Measurements from ENCODE around the gene DNMT3L.

DNMT3L gene

DNA sequence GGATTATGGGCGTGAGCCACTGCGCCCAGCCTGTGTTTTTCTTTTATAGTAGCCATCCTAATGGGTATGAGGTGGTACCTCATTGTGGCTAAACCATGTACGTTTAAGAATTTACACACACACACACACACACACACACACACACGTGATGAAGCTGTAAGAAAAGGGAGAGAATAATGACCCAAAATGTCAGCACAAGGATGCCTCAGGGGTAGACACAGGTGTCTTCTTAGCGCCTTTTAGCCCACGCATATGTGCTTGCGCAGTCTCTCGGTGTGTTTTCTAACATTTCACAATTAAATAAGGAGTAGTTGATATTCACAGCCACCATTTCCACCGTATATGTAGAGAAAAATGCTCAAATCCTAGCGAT, 37.4 kb upstream of the DNMT3L start:
- Histone ChIP-seq H3K4me3 (ENCODE audit: insufficient read depth, low read length, poor library complexity, severe bottlenecking) (peak overlapping the region; percentile 72), H3K9me3 (ENCODE audit: insufficient read depth, low read length) (no peaks in the 10 kb centered on the region), H3K4me2 (ENCODE audit: low read depth, low read length, poor library complexity, severe bottlenecking) (peak overlapping the region; percentile 91), H4K20me1 (ENCODE audit: low read depth, low read length) (no peaks in the 10 kb centered on the region; the same call in 1 of the 2 replicates), H3K27ac (ENCODE audit: low read depth, low read length) (peak overlapping the region; percentile 74), H2AFZ (ENCODE audit: low read depth, low read length, severe bottlenecking) (peak overlapping the region; percentile 55), H3K27me3 (ENCODE audit: low read length) (no peaks in the 10 kb centered on the region), H3K36me3 (ENCODE audit: low read length) (no peaks in the 10 kb centered on the region), H3K79me2 (ENCODE audit: insufficient read depth, low read length) (peaks cover 27% of the 10 kb centered on the region), H3K9ac (ENCODE audit: low read length) (peak overlapping the region; percentile 72), H3K9me2 (replicated peaks; ENCODE audit: insufficient read depth, low read length) (no peaks in the 10 kb centered on the region), H3F3A (ENCODE audit: insufficient read depth) (peaks cover 6% of the 10 kb centered on the region)
- no peak for TF ChIP-seq EZH2phosphoT487 (conservative IDR thresholded peaks at IDR 0.05; ENCODE audit: low read length)
- TF ChIP-seq, protein P1, sequence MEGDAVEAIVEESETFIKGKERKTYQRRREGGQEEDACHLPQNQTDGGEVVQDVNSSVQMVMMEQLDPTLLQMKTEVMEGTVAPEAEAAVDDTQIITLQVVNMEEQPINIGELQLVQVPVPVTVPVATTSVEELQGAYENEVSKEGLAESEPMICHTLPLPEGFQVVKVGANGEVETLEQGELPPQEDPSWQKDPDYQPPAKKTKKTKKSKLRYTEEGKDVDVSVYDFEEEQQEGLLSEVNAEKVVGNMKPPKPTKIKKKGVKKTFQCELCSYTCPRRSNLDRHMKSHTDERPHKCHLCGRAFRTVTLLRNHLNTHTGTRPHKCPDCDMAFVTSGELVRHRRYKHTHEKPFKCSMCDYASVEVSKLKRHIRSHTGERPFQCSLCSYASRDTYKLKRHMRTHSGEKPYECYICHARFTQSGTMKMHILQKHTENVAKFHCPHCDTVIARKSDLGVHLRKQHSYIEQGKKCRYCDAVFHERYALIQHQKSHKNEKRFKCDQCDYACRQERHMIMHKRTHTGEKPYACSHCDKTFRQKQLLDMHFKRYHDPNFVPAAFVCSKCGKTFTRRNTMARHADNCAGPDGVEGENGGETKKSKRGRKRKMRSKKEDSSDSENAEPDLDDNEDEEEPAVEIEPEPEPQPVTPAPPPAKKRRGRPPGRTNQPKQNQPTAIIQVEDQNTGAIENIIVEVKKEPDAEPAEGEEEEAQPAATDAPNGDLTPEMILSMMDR (IDR thresholded peaks at IDR 0.05; ENCODE audit: insufficient read depth, low read length, poor library complexity, severe bottlenecking), result no peak

DNA sequence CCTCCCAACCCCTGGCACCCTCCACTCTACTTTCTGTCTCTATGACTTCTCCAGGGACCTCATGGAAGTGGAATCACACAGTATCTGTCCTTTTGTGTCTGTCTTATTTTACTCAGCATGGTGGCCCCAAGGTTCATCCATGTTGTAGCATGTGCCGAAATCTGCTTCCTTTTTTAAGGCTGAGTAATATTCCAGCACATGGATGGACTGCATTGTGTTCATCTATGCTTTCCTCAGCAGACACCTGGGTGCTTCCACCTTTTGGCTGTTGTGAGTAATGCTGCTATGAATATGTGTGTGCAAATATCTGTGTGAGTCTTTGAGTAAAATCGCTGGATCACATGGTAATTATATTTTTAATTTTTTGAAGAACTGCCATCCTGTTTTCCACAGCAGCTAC, 36.6 kb upstream of the DNMT3L start:
- H3F3A ChIP-seq (ENCODE audit: insufficient read depth), result peaks cover 6% of the 10 kb centered on the region
- no peak for TF ChIP-seq EZH2phosphoT487 (conservative IDR thresholded peaks at IDR 0.05; ENCODE audit: low read length)
- TF ChIP-seq, protein P1 (IDR thresholded peaks at IDR 0.05; ENCODE audit: insufficient read depth, low read length, poor library complexity, severe bottlenecking), result no peak
- no peaks in the 10 kb centered on the region; the same call in 1 of the 2 replicates for H4K20me1 ChIP-seq (ENCODE audit: low read depth, low read length)
- H3K9ac ChIP-seq (ENCODE audit: low read length), result no peak overlapping the region
- H3K9me2 ChIP-seq (replicated peaks; ENCODE audit: insufficient read depth, low read length), result no peaks in the 10 kb centered on the region
- H3K27me3 ChIP-seq (ENCODE audit: low read length), result no peaks in the 10 kb centered on the region
- H2AFZ ChIP-seq (ENCODE audit: low read depth, low read length, severe bottlenecking), result no peak overlapping the region
- H3K4me2 ChIP-seq (ENCODE audit: low read depth, low read length, poor library complexity, severe bottlenecking), result no peak overlapping the region
- H3K4me3 ChIP-seq (ENCODE audit: insufficient read depth, low read length, poor library complexity, severe bottlenecking), result no peak overlapping the region
- H3K36me3 ChIP-seq (ENCODE audit: low read length), result no peaks in the 10 kb centered on the region
- H3K79me2 ChIP-seq (ENCODE audit: insufficient read depth, low read length), result peaks cover 21% of the 10 kb centered on the region
- H3K9me3 ChIP-seq (ENCODE audit: insufficient read depth, low read length), result no peaks in the 10 kb centered on the region
- no peak overlapping the region for H3K27ac ChIP-seq (ENCODE audit: low read depth, low read length)

DNA sequence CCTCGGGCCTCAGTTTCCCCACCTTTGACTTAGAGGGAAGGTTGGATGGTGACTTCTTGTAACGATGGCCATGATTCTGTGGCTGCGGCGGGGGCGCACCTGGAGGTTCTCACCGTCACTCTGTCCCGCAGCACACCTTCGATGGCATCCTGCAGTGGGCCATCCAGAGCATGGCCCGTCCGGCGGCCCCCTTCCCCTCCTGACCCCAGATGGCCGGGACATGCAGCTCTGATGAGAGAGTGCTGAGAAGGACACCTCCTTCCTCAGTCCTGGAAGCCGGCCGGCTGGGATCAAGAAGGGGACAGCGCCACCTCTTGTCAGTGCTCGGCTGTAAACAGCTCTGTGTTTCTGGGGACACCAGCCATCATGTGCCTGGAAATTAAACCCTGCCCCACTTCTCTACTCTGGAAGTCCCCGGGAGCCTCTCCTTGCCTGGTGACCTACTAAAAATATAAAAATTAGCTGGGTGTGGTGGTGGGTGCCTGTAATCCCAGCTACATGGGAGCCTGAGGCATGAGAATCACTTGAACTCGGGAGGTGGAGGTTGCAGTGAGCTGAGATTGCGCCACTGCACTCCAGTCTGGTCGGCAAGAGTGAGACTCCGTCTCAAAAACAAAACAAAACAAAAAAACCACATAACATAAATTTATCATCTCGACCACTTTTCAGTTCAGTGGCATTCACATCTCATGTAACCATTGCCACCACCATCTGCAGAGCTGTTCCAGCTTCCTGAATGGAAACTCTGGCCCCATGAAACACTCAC, 36.0 kb upstream of the DNMT3L start:
- H3K27ac ChIP-seq (ENCODE audit: low read depth, low read length), result no peak overlapping the region
- no peak overlapping the region for H3K4me3 ChIP-seq (ENCODE audit: insufficient read depth, low read length, poor library complexity, severe bottlenecking)
- H4K20me1 ChIP-seq (ENCODE audit: low read depth, low read length), result no peaks in the 10 kb centered on the region; the same call in 1 of the 2 replicates
- H3F3A ChIP-seq (ENCODE audit: insufficient read depth), result peaks cover 6% of the 10 kb centered on the region
- no peaks in the 10 kb centered on the region for H3K27me3 ChIP-seq (ENCODE audit: low read length)
- TF ChIP-seq, protein P1 (IDR thresholded peaks at IDR 0.05; ENCODE audit: insufficient read depth, low read length, poor library complexity, severe bottlenecking), result peak; percentile 33
- TF ChIP-seq EZH2phosphoT487 (conservative IDR thresholded peaks at IDR 0.05; ENCODE audit: low read length), result no peak
- no peaks in the 10 kb centered on the region for H3K9me2 ChIP-seq (replicated peaks; ENCODE audit: insufficient read depth, low read length)
- no peak overlapping the region for H3K9ac ChIP-seq (ENCODE audit: low read length)
- H3K36me3 ChIP-seq (ENCODE audit: low read length), result no peaks in the 10 kb centered on the region
- no peak overlapping the region for H2AFZ ChIP-seq (ENCODE audit: low read depth, low read length, severe bottlenecking)
- H3K9me3 ChIP-seq (ENCODE audit: insufficient read depth, low read length), result no peaks in the 10 kb centered on the region
- no peak overlapping the region for H3K4me2 ChIP-seq (ENCODE audit: low read depth, low read length, poor library complexity, severe bottlenecking)
- H3K79me2 ChIP-seq (ENCODE audit: insufficient read depth, low read length), result peaks cover 21% of the 10 kb centered on the region

All from SU-DHL-6 (cell line).